Stimulated activated CD4-positive, alpha-beta T cell treated with anti-CD3 and anti-CD28 coated beads, Interleukin-4, amount 100 ng/mL, for 24 hours (primary cell): ENCODE data around the gene WDR4.
"Not testable (repeated sequence)": the region's sequence is repeated elsewhere in the genome, so short reads cannot be mapped to it uniquely, and the experiment has no call there.

Experiments used
- DNase-seq: peaks from one replicate; pipeline ENCODE4 v3.0.0-alpha.2; 2020

The WDR4 gene

DNA sequence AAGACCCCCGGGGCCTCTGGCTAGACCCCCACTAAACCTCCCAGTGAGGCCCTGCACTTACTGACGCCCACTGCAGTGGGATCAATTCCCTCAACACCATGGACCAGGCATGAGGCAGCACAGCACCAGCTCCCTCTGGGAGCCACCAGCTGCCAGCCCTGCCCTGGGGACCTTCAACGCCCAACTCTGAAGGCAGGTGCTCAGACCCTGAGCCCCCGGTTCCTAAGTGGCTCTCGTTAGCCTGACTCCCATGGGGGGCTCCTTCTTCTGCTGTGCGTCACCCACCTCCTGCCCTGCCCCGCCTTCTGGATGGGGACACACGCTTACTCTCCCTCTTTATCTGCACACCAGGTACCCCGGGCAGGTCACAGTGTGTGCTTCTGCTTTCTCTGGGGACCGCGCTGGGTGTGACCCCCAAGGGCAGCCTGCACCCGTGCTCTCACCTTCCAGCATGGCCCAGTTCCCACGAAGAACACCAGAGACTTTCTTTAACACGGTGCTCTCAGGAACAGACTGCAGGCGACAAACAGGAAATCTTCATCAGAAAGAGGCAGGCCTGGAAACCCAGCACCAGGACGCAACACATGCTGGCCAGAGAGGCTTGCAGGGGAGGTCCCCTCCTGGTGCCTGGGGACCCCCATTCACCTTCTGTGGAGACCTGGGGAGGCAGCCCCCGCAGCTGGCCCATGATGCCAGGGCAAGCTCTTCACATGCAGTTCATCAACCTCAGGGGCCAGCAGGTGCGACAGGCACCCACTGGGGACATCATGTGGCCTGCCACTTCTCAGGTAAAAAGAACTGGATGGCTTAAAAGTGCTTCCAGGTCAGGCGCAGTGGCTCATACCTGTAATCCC lies 27.3 kb downstream of the WDR4 start:
- DNase-seq = no peak

DNA sequence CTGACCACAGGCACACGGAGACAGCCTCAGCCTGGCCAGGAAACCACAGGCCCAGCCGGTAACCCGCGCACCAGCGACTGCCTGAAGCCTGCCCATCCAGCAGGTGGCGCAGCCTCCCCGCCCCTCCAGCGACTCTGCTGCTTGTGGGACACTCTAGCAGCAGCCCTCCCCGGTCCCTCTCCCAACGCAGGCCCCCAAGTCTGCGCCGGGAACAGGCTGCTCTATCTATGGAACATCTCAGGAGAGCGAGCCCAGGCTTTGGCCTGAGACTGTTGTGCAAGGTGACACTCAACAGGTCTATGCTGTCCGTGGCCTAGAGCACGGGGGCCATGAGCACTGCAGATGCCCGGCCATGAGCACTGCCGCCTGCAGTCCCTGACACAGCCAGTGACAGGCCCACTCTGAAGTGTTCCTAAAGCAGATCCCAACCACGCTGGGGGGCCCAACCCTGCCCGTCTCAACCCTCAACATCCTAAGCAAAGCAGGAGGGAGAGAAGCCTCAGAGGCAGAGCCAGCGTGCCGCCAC lies 28.4 kb downstream of the WDR4 start:
- peak; percentile 37 for DNase-seq

DNA sequence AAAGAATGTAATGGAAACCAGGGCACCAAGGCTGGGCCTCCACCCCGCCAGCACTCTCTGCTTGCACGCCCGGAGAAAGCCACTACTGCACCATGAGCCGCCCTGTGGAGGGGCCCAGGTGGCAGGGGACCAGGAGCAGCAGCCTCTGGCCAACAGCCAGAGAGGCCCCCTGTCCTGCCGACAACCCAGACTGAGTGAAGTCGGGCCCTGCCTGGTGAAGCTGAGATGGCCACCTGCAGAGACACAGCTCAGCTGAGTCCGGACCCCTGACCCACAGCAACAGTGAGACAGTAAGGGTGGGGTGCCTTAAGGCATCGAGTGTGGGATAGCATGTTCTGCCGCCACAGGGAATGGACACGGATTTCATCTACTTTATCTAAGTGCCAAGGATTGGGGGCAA lies 28.9 kb downstream of the WDR4 start:
- no peak for DNase-seq

DNA sequence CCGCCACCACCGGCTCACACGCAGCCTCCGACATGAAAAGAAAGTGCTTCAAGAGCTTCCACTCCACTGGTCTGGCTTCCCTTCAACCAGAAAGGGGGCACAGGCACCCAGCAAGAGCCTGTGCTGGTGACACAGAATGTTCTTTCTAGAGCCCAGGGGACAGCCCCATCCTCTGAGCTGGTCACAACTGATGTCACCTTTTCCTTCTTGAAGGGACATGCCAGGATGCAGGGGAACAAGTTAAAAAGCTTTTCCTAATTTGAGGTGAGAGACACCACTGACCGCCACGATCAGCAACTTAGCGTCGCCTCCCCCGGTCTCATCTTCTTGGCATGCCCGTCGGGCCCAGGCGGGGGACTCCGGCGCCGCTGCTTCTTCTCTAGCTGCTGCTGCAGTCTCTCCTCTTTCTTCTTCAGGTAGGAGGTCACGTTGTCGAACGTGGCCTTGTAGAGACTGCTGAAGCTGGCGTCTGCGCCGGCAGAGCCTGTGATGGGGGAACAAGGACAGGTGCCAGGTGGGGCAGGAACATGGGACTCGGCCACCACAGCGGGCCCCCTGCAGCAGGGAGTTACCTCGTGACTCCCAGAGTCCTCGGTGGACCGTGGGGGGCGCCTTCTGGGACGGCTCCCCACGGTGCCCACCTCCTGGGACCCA lies 29.5 kb downstream of the WDR4 start:
- DNase-seq = no peak

DNA sequence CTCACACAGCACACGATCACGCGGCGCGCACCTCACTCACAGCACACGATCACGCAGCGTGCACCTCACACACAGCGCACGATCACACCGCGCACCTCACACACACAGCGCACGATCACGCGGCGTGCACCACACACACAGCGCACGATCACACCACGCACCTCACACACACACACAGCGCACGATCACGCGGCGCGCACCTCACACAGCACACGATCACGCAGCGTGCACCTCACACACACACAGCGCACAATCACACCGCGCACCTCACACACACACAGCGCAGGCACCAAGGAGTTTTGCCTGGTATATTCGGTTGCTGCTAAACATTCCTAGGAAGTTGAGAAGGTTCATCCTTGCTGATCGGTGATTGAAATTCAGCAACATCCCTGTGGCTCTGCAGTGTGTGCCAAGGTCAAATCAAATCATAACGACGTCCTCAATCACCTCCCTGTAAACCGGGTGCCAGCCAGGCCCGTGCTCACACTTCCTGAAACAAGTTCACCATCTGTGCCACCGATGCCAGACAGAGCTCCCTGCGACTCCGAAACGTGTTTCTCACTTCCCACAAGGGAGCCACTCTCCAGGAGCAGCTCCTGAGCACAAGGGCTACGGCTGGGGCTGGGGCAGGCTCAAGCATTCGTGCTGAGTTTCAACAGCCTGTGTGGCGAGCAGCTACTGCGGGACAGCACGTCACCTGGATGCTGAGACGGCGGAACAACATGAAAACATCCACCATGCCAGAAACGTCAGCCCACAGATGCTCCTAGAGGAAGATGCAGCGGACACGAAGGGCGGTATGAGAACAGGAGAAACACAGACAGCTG lies 30.2 kb downstream of the WDR4 start:
- DNase-seq = no peak

DNA sequence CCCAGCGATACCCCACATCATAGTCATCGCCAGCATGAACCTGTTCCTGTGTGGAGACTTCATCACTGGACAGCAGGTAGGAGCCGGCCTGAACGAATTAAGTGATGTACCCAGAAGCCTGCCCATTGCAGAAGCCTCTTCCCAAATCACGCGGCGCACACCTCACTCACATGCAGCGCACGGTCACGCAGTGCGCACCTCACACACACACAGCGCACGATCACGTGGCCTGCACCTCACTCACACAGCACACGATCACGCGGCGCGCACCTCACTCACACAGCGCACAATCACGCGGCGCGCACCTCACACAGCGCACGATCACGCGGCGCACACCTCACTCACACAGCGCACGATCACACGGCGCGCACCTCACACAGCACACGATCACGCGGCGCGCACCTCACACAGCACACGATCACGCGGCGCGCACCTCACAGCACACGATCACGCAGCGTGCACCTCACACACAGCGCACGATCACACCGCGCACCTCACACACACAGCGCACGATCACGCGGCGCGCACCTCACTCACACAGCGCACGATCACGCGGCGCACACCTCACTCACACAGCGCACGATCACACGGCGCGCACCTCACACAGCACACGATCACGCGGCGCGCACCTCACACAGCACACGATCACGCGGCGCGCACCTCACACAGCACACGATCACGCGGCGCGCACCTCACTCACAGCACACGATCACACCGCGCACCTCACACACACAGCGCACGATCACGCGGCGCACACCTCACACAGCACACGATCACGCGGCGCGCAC lies 31.0 kb downstream of the WDR4 start:
- DNase-seq = not testable (repeated sequence)

DNA sequence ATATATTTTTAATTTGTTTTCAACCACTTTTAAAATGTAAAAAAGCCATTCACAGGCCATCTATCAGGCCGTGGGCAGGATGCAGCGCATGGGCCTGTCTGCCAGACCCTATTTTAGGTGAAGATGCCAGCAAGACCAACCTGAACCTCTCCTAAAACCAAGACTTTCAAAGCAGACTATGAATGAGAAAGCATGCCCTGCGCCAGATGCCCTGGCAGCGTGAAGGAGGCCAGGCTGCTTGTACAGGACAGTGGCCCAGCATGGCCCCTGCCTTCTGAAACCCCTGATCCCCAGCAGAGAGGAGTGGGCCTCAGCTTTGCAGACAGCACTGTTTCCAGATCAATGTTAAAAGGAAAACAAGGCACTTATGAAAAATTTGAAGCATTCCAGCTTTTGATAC lies 31.6 kb downstream of the WDR4 start:
- no peak for DNase-seq

DNA sequence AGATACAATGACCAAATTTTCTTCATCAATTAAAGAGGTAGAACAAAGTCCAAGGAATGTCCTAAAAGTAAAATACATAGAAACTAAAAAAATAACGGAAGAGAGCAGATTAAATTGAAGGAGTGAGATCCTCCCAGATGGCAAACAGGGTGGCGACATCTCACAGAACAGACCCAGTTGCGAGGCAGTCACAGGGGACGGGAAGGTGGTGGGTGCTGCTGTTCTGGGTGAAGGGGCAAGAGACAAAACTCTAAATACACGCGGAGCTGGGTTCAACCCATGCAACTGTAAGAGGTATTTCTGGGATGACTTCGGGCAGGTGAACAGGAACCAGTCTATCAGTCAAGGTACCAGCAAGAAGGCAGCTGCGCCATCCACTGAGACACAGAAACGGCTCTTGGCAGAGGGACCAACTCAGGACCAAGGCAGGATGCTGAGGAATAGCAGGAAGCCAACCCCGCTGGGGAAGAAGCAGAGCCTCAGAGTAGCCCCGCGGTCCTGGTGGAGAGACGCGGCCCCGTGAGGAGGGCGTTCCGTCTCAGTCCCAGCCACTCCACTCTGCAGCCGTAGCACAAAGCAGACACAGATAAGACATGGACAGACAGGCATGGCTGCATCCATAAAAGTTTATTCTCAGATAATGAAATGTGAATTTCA lies 32.2 kb downstream of the WDR4 start:
- no peak for DNase-seq

DNA sequence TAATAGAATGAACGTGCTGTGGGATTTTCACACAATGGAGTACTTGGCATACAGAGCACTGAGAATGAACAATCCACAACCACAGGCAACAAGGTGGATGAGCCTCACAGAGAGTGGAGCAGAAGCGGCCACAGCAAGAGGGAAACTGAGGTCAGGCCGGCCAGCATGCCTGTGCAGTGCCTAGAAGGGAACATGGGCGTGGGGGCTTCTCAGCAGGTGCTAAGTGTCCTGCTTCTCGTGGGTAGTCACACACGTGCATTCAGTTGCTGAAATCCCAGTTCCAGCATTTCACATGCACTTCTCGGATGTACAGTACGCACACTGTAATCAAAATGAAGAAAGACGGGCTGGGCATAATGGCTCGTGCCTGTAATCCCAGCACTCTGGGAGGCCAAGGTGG lies 33.1 kb downstream of the WDR4 start:
- DNase-seq = no peak

DNA sequence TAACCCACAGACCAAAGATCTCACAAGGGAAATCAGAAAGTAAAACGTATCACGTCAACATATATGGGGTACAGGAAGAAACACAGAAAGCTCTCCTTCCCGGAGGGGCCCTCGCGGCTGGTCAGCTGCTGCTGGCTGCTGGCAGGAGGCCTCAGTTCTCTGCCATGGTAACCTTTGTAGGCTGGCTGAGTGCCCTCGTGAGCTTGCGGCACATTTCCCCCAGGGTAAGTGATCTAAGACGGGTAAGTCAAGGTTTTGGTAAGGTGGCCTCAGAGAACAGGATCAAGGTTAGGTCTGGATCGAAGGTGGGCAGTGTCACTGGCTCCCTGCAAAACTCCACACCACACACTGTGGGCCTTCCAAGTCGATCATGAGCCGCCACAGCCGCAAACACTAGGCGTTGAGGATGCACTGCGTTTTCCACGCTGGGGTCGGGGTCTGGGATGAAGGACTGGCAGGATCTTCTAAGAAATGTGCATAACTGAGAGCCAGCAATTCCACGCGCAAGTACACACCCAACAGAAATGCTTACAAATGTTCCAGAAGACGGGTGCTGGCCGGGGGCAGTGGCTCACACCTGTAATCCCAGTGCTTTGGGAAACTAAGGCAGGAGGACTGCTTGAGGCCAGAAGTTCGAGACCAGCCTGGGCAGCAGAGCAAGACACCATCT lies 33.9 kb downstream of the WDR4 start:
- no peak for DNase-seq

DNA sequence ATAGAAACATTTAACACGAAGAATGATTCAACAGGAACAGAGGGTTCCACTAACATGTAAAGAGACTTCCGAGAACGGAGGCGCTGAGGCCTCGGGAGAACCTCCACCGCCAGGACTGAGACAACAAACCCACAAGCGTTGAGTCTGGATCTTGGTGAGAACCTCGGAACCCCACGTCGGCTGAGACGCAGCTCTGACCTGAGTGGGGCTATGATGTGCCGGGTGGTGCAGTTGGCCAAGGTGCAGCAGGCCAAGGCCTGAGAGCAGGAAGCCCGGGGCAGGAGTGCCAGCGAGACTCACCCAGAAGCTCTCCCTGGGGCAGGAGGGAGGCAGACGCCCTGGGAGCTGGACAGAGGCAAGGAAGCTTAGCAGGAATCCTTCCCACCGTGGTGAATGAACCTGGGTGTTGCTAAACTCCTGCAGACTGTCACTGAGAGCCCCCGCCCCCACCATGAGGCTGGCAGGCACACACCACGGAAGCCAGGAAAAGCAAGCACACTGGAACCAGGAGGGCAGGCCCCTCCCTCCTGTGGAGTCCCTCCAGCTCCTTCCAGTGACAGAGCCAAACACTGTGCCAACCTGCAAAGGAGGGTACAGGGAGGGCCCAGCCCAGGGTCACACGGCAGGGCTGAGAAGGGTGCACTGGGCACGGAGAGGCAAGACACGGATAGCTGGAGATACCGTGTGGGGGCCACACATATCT lies 34.8 kb downstream of the WDR4 start:
- no peak for DNase-seq

DNA sequence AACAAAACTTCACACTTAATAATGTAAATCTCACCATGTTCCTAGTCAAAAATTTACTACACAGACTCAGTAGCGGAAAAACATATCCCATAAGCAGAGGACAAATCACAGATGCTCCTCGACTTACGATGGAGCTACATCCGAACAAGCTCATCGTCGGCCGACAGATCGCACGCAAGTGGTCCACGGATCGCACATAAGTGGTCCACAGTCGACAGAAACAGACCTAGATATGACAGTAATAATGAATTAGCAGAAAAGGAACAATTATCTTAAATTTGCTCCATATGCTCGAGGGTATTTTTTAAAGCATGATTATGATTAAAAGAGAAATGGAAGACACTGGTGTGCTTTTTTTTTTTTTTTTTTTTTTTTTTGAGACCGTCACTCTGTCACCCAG lies 36.3 kb downstream of the WDR4 start:
- no peak for DNase-seq

DNA sequence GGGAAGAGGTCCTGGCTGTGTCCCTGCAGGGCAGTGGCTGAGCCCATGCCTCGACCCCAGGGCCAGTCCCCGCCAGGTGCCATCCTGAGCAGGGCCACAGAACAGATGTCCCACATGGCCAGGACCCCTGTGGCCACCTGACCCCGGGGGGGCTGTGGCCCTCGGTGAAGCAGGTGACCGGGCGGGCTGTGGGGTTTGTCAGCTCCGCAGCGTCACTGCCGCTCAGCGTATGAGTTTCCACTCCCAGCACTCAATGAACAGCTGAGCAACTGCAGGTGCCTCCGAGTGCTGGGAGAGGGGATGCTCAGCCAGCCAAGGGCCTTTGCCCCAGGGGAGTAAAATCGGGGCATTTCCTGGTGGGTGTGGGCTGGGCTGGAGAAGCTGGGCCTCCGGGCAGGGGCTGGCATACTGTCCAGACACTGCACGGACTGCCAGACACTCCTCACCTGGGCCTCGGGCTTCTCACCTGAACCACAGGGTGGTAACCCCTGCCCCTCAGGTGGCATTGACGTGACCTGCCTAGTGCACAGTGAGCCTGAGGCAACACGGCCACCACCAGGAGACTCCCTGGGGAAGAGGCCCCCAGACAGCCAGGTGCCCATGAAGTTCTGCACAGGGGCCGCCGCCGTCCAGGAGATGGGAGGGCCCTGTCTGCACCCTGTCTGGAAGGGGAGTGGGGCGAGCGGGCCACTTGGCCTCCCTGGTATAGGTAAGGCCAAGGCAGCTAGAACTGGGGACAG lies 37.3 kb downstream of the WDR4 start:
- DNase-seq = not testable (repeated sequence)

DNA sequence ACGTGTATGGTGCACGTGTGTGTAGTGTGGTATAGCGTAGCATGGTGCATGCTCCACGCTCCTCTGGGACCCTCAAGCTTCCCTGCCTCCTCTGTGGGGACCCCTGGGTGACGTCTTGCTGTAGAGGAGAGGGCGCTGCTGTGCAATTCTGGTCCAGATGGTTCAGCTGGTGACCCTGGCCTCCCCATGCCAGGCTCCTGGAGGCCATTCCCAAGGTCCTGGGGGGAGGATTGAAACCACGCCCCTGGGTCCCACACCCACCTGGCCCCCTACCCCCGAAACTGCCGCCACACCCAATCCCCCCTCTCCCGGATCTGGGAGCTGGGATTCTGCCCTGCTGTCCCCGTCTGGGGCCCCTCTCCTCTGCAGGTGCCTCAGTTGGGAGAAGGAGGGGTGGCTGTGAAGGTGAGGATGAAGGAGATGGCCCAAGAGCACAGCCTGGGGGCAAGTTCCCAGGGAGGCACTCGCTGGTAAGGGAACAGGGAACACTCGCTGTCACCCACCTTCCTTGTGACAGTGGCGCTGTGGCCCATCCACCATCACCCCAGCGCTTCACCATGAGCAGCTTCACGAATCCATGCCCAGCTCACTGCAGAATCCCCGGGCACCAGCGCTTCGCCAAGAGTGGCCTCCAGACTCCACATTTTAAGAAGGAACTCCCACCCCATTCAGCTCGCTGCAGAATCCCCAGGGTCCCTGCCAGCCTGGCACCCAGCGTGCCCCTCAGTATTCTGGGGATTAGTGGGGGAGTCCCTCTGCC lies 38.0 kb downstream of the WDR4 start:
- no peak for DNase-seq

DNA sequence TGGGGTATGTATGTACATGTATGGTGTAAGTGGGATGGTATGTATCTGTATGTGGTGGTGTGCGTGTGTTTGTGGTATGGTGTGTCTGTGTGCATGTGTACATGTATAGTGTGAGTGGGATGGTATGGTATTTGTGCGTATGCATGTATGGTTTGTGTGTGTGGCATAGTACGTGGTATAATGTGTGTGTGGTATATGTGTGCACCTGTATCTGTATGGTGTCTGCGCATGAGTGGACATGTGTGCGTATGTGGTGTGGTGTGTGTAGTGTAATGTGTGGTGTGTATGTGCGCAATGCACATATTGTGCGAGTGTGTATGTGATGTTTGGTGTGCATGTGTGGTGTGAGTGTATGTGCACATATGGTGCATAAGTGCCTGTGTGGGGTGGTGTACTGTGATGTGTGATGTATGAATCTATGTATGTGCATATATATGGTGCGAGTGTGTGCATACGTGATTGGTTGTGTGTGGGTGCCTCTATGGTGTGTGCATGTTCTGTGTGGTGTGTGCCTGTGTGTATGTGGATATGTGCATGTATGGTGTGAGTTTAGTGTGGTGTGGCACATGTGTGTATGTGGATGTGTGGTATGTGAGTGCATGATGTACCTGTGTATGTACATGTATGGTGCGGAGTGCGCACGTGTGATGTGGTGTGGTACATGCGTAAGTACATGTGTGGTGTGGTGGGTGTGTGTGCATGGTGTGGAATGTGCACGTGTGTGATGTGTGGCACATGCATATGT lies 38.8 kb downstream of the WDR4 start:
- no peak for DNase-seq

DNA sequence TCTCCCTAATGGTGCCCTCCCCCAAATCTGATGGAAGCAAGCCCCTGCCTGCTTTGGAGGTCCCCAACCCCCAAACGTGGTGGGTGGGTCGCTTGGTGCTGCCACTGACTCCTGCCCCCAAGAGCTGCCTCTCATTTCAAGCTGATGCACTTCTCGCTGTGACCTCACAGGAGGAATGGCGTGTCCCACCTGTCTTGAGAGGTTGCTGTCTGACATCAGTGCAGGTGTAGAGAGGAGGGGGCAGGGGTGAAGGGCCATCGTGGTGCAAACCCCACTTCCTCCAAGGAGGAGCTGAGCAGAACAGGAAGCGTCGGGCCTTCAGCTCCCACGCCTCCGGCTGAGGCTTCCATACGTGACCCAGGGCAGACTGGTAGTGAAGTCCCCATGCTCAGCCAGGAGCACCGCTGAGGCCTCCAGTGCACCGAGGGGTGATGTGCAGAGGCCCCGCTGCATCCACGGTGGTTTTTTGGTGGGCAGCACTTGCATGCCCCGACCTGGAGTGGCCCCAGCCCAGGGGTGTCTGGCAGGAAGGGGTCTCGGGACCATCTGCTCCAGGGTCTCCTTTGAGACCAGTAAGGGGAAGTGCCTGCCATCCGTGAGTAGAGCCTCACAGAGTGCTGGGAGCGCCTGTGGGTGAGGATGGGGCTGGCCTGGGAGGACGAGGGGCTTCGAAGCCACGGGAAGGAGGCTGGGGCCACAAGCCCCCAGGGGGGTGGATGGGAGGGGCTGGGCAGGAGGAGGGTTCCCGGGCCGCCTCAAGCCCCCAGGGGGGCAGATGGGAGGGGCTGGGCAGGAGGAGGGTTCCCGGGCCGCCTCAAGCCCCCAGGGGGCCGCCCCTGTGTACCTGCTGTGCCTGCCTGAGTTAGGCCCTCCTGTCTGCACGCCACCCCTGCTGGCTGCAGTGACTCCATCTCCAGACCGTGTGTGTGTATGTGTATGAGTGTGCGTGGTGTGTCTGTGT lies 39.8 kb downstream of the WDR4 start:
- no peak for DNase-seq

DNA sequence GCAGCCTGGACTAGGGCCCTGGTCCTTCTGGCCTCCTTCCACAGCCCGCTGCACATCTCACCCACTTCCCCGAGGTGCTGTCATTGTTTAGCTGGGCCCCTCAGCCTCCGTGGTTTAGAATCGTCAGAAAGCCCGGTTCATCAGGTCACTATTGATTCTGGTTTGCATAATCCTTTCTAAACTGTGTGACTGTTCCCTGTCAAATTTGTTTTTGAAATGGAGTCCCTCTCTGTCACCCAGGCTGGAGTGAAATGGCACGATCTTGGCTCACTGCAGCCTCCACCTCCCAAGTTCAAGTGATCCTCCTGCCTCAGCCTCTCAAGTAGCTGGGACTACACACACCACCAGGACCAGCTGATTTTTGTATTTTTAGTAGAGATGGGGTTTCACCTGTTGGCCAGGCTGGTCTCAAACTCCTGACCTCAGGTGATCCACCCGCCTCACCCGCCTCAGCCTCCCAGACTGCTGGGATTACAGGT lies 41.1 kb downstream of the WDR4 start:
- DNase-seq = not testable (repeated sequence)
